Measurements from ENCODE around the gene QRFP.

DNA sequence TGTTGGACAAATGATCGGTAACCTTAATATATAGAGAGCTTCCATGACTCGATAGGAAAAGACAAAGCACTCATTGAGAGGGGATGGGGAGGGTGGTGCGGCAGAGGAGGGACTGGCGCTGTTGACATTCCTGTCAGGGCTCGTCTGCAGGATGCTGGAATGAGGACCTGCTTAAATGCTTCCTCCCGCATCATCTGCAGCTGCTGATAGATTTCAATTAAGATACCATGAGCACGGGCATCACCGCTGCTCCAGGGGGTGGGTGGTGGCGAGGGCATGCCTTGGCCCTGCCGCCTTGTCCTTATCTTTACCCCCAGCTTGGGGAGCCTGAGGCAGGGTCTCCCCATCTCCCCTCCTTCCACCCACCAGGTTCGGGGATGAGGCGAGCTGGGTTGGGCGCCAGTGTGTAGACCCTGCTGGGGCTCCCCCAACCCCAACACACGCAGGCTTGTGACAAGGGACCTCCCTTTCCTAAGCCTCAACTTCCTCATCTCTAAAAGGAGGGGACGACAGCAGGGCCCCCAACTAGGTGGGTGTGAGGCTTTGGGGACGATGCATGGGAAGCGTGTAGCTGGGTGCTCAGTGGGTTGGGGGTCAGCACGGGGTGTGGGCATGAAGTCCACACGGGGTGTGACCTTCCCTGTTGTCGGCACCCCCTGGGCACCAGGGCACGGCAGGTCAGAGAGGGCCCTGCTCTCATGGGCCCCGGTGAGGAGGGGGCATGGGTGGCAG lies 11.7 kb upstream of the QRFP start:
- TF ChIP-seq, protein P1, sequence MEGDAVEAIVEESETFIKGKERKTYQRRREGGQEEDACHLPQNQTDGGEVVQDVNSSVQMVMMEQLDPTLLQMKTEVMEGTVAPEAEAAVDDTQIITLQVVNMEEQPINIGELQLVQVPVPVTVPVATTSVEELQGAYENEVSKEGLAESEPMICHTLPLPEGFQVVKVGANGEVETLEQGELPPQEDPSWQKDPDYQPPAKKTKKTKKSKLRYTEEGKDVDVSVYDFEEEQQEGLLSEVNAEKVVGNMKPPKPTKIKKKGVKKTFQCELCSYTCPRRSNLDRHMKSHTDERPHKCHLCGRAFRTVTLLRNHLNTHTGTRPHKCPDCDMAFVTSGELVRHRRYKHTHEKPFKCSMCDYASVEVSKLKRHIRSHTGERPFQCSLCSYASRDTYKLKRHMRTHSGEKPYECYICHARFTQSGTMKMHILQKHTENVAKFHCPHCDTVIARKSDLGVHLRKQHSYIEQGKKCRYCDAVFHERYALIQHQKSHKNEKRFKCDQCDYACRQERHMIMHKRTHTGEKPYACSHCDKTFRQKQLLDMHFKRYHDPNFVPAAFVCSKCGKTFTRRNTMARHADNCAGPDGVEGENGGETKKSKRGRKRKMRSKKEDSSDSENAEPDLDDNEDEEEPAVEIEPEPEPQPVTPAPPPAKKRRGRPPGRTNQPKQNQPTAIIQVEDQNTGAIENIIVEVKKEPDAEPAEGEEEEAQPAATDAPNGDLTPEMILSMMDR (IDR thresholded peaks at IDR 0.05 in 2 of 3, conservative IDR thresholded peaks at IDR 0.05 in 1 of 3; ENCODE audit: borderline replicate concordance in 1 of 3, insufficient read depth in 1 of 3, low read depth in 2 of 3, low read length in 2 of 3), result no peak
- no peak for TF ChIP-seq POLR2A (IDR thresholded peaks at IDR 0.05; ENCODE audit: borderline replicate concordance, extremely low read depth, insufficient read depth, insufficient read length)
- no peak for TF ChIP-seq EZH2phosphoT487 (IDR thresholded peaks at IDR 0.05; ENCODE audit: borderline replicate concordance)
- no peak for TF ChIP-seq FOSL1 (IDR thresholded peaks at IDR 0.05; ENCODE audit: low read depth)
- no peak for TF ChIP-seq RAD21 (IDR thresholded peaks at IDR 0.05; ENCODE audit: low read depth)
- TF ChIP-seq SIN3A (IDR thresholded peaks at IDR 0.05; ENCODE audit: low read depth), result no peak
- no peak for TF ChIP-seq CBX3 (IDR thresholded peaks at IDR 0.05; ENCODE audit: low read depth)
